DMS153 (cell line): ENCODE data around the gene PDE6B.
"Not testable (repeated sequence)": the region's sequence is repeated elsewhere in the genome, so short reads cannot be mapped to it uniquely, and the experiment has no call there.

Source experiments
- DNase-seq: peaks from one replicate; lab custom pipeline; 2025; lab: John Stamatoyannopoulos, UW

Gene PDE6B

GRCh38 chr4:635851-636627 lies 10.7 kb downstream of the PDE6B start:
- DNase-seq: no peak

GRCh38 chr4:636628-637159 lies 11.3 kb downstream of the PDE6B start:
- no peak for DNase-seq

GRCh38 chr4:637536-638280 lies 12.3 kb downstream of the PDE6B start:
- DNase-seq: no peak

- not testable (repeated sequence) for DNase-seq
These were observed 17.0 kb downstream of the PDE6B start for GRCh38 chr4:642366-642765.

GRCh38 chr4:646460-646859 lies 21.1 kb downstream of the PDE6B start:
- no peak for DNase-seq

- no peak for DNase-seq
These were observed 22.1 kb downstream of the PDE6B start for GRCh38 chr4:647481-647880.

- no peak for DNase-seq
These were observed 23.4 kb downstream of the PDE6B start for GRCh38 chr4:648579-649292.

GRCh38 chr4:649293-649625 lies 23.9 kb downstream of the PDE6B start:
- no peak for DNase-seq

GRCh38 chr4:649751-650310 lies 24.5 kb downstream of the PDE6B start:
- no peak for DNase-seq

GRCh38 chr4:650461-650860 lies 25.1 kb downstream of the PDE6B start:
- no peak for DNase-seq

GRCh38 chr4:650951-651883 lies 25.8 kb downstream of the PDE6B start:
- DNase-seq: no peak

- no peak for DNase-seq
These were observed 26.7 kb downstream of the PDE6B start for GRCh38 chr4:651884-652642.

GRCh38 chr4:653080-653821 lies 27.9 kb downstream of the PDE6B start:
- no peak for DNase-seq

GRCh38 chr4:653831-654502 lies 28.6 kb downstream of the PDE6B start:
- no peak for DNase-seq

- no peak for DNase-seq
These were observed 29.1 kb downstream of the PDE6B start for GRCh38 chr4:654503-654845.

- DNase-seq: no peak
These were observed 29.6 kb downstream of the PDE6B start for GRCh38 chr4:654871-655463.

GRCh38 chr4:655464-656151 lies 30.2 kb downstream of the PDE6B start:
- no peak for DNase-seq
